NCI-H526 (cell line): ENCODE results near the gene LIPC.

ENCODE experiments used
- DNase-seq, 2 experiments: peaks; one replicate each; lab custom pipeline; 2025; lab: John Stamatoyannopoulos, UW

LIPC gene

DNA sequence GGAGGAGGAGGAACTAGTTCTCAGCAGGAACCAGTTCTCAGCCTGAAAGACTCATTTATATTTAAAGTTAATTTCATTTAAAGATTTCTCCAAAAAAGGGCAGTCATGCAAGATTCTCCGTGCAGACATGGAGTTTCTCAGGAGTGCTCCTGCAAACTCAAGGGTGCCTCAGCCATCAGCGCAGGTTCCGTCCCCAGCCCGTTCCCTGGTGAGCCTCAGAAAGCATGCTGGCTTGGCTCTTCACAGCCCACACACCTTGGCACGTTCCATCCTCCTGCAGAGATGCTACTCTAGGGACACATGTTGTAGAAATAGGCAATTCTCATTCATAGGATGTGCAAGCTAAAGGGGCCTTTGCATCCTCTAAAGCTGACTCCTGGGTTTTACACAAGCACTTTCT is 123.0 kb downstream of the LIPC start:
- no peak for DNase-seq

DNA sequence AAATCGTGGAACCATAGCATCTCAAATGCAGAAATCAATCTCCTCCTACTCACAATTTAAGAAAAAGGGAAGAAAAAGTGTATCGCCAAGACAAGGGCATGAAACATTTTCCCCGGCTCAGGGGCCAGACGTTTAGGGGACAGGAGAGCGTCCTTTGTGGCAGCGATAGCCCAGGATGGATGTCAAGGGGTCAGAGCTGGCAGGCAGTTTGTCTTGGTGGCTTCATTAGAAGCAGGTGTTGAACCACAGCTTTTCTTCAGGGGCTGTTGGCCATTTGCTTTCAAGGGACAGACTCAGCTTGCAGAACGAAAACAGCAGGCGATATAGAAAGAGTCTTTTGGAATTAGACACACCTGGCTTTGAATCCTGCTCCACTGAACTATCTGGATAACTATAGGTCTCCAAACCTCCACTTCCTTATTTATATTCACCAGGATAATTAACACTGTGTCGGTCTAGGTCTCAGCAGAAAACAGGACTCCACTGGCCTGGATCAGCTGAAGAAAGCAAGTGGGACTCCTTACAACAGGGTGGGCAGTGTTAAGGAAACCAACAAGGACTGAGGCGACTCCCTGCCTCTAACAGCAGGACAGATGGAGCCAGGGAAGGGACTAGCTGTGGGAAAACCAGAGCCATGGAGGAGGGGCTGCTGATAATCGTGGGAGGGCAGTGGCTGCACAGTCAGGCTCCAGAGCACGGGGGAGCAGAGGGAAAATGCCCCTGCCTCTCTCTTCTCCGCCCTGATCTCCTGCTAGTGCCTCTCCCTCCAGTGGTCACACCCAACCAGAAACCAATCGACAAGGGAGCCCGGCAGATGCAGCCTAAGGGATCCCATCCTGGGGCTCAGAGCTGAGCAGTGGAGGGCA is 123.6 kb downstream of the LIPC start:
- DNase-seq = peak in 1 of 2 experiments; percentile 40

DNA sequence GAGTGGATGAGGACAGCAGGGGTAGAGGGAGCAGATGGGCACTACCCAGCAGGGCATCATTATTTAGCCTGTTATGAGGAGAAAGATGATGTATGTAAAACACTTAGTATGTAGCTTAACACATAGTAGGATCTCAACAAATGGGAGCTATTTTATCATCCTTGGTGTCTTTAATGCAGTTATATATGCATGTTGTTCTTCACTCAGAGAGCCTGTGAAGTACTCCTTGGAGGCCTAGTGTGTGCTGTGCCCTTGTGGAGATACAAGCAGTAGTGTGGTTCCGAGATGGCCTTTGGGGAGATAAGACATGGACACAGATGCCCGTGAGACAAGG is 124.2 kb downstream of the LIPC start:
- no peak for DNase-seq

DNA sequence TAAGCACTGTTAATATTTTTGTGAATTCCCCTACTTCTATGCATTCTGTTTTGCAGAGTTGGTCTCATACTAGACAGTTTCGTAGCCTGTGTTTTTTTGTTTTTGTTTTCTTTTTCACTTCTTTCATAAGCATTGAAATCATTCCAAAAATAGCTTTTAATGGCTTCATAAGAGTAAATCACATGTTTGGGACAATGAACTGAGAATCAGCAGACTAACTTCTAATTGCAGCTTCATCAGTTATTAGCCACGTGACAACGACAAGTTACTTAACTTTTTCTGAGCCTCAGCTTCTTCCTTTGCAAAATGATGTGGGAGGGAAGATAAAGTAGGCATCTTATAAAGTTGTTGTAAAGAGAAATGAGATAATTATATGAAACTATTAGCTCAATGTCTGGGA is 124.8 kb downstream of the LIPC start:
- no peak for DNase-seq

DNA sequence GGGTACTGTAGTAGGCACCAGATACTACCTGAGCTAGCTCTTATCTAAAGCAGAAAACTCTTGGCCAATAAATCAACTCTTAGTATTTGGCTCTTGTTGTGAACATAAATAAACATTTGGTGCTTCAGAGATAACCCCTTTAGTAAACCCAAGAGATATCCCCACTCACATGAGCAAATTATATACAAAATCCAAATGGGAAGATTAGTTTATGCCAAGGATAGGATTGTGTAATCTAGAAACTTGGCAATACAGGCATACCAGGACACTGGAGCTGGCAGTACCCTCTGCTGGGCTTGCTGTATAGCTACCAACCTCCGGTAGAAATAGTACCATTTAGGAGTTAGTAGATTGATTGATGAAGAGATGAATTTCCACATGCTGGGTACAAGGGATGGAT is 127.0 kb downstream of the LIPC start:
- DNase-seq = no peak

DNA sequence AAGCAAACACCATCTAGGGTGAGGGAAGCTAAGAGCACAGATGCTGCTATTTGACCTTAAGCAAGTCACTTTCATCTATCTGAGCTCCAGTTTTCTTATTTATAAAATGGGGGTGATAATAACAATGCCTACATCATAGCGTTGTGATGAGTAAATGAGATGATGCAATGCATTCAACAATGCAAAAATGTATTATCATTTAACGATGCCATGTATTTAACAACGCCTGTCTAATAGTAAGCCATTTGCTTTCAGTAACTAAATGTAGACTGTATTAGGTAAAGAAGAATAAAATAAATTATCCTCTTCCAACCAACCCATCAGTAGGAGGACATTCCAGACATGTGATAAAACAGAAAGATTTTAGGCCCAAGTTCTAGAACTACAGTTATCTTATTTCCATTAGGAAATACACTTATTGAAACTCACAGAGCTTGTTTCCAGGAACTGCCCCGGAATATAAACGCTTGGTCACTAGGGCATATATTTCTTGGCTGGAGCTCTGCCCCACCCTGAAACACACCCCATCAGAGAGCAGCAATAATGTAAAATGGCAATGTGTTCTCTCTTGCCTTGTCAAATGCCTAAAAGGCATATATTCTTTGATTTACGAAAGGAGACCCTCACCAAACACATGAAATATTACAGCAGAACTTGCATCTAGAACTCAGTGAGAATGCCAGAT is 128.3 kb downstream of the LIPC start:
- no peak for DNase-seq

DNA sequence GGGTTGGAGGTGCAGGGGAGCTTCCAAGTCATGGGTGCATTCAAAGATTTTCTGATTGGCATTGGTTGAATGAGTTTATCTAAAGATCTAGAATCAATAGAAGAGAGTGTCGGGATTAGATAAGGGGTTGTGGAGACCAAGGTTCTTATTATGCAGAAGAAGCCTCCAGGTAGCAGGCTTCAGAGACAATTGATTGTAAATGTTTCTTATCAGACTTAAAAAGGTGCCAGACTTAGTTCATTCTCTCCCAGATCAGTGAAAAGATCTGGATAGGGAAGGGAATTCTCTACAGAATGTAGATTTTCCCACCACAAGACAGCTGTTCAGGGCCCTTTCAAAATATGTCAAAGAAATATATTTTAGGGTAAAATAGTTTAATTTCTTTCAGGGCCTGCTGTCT is 129.5 kb downstream of the LIPC start:
- no peak for DNase-seq

DNA sequence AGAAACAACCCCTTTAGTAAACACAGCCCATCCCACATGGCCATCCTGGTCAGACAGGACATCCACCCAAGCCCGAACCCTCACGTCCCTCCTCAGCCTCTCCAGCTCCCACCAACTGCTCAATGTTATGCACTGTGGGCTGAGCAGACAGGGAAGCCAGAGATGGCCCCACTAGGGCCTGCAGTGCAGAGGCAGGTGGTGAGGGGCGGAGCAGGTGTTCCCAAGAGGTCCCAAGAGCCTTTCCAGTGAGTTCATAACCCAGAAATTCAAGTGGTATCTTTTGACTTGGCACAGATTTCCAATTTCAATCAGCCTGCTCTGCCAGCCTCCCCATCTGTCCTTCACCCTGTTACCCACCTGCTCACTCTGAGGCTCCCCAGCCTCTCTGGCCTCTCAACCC is 130.3 kb downstream of the LIPC start:
- no peak for DNase-seq

DNA sequence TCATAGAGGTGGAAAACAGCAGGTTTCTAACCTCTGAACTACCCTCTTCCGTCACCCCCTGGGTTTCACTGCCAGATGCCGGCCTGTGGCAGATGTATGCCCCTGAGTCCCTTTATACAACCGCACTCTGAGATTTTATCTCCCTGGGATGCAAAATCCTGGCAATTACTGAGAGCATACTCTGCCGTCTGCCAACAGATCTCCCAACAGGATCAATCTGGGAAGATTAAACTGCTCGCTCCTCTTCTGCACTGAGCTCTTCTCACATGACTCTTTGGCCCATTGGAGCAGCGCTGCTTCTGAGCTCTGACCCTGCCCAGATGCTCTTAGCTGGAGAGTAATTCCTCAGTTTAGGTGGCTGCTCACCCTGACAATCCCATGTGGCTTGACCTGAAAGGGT is 133.2 kb downstream of the LIPC start:
- DNase-seq = peak; percentile 83 to 85

DNA sequence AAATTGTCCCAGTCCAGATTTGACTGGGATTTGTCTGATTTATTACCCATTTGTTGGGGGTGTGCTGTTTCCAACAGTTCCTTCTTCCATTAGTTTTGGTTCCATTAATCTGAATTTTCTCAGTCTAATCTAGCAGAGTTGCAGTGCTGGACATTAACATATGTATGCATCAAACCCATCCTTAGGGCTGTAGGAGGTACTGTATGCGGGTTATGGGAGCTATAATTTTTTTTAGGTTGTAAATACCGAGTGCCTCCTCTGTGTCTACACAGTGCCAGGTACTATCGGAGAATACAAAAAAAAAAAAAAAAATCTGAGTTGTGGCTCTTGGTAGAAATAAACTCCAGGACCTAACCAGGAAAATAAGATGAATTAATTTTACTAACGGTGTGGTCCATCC is 133.8 kb downstream of the LIPC start:
- DNase-seq = no peak

DNA sequence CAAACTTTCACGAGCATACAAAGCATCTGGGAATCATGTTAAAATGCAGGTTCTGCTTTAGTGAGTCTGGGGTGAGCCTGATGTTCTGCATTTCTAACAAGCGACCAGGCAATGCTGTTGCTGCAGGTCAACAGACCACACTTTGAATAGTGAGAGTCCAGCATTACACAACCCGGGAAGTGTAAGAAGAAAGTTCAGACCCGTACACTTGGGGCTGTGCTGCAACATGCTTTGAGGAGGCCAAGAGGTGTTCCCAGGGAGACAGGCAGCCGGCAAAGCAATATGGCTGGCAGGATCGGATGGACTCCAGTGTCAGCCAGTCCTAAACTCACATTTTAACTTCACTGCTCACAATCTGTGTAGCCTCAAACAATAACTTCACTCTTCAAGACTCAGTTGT is 134.2 kb downstream of the LIPC start:
- DNase-seq = no peak

DNA sequence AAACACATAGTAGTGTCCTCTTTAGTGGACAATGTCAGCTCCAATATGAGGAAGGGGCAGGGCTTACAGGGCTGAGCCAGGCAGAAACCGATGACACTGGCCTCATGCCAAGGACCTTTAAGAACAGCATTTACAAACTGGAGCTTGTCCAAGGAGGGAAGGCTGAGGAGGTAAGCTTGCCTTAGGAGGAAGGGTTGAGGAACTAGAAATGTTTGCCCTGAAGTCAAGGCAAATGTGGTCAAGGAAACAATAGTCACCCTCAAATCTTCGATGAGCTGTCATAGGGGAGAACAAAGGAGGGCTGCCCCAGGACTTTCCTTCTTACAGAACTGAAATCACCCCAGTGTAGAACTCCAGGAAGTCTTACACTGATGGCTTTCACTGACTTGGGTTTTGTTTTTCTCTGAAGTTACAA is 136.4 kb downstream of the LIPC start:
- no peak for DNase-seq

DNA sequence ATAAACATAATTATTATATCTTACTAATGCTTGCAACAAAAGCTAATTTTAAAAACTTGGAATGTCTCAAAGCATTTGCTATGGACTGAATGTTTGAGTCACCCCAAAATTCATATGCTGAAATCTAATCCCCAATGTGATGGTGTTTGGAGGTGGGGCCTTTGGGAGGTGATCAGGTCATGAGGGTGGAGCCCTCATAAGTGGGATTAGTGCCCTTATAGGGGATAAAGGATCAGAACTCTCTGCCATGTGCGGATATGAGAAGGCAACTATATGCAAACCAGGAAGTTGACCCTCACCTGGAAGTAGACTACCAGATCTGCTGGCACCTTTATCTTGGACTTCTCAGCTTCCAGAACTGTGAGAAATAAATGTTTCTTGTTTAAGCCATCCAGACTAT is 137.7 kb downstream of the LIPC start:
- no peak for DNase-seq

DNA sequence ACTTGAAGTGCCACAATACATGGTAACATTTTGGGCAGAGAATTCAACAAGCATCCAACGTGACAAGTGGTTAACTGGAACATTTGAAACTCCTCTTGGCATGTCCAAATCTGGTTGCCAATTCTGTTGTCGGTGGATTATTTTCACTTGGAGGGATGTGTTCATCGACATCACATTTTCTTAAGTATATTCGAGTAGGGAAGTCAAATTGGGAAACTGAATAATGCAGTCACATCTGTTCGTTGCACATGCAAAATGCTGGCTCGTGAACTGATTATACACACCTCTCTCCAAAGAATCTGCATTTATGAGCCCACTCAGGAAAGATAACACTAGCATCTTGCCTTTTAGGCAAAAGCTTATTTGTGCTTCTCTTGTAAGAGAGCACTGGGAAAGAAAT is 139.7 kb downstream of the LIPC start:
- peak in 1 of 2 experiments; percentile 23 for DNase-seq

DNA sequence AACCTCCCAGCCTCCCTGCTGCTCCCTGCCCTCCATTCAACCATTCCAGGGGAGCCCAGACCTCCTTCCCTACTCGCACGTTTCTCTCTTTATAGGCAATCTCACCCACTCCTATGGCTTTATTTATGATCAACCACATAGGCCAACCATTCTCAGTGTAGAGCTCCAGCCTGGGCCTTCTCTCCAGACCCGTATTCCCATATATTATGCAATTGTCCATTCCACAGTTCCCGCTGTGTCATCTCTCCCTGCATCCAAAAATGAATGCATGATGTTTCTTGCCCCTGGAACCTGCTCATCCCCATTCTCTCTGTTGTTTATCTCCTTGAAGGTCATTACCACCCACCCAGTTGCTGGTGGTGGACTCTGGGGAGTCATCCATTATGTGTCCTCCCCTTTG is 140.7 kb downstream of the LIPC start:
- DNase-seq = no peak

DNA sequence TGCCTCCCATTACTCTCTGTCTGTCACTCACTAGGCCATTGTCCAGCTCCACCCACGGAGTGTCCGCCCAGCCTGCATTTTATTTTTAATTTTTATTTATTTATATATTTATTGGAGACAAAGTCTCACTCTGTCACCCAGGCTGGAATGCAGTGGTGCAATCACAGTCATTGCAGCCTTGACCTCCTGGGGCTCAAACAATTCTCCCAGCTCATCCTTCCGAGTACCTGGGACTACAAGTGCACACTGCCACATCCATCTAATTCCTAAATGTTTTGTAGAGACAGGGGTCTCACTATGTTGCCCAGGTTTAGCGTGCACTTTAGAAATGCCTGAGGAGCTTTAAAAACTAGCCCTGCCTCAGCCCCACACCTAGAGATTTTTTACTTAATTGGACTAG is 141.5 kb downstream of the LIPC start:
- DNase-seq = no peak

DNA sequence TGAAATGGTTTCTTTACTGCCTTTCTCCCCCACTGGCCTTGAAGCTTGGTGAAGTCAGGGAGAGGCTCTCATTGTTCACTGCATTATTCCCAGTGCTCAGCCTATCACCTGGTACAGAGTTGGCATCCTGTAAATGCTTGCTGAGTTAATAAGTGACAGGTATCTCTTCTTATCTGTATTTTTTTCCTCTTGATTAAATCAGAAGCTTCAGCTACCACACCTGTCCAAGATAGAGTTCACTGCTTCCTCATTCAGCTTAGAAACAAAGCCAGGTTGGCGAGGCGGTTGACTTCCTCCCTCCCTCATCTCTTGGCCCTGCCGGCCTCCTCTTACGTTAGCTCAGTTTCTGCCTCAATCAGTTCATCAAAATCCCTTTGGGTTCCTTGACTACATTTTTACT is 142.8 kb downstream of the LIPC start:
- DNase-seq = peak; percentile 11 to 25

DNA sequence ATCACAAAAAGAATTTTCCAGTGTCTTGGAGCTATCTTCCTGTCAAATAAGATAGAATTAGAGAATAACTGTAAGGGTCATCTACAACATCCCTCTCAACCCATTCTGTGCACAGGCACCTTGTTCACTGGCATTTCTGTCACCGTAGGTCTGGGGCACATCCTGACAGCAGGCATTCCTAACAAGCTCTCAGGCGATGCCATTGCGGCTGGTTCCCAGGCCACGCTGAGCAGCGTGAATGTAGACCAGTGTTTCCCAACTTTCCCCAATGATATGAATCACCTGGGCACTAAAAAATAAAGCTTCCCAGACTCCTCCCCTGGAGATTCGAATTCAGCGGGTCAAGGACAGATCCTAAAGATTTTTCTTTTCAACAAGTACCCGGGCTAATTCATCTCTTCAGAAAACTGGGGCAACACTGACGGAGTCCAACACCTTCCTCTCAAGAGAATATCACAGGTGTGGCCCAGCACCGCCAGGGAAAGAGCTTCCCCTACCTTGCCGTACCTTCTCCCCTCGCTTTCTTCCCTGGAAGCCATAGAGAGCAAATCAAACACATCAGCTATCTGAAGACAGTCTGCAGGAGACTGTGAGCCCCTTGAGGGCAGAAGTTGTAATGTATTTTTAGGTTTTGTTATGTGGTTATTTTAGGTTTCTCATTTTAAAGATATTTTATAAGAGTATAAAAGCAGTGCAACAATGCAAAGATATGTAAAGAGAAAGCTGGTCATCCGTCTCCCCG is 143.4 kb downstream of the LIPC start:
- DNase-seq = no peak

DNA sequence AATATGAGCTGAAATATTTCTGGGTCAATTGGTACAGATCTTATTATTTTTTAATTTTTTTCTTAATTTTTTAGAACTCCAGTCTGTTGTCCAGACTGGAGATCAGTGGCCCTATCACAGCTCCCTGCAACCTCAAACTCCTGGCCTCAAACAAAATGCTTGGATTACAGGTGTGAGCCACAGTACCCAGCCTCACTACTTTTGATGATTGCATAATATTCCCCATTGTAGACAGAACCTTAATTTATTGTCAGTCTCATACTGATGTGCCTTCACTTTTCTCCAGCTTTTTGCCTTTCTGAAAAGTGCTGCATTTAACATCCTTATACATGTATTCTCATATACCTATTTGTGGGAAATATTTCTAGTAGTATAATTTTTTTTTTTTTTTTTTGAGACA is 144.9 kb downstream of the LIPC start:
- DNase-seq = no peak

DNA sequence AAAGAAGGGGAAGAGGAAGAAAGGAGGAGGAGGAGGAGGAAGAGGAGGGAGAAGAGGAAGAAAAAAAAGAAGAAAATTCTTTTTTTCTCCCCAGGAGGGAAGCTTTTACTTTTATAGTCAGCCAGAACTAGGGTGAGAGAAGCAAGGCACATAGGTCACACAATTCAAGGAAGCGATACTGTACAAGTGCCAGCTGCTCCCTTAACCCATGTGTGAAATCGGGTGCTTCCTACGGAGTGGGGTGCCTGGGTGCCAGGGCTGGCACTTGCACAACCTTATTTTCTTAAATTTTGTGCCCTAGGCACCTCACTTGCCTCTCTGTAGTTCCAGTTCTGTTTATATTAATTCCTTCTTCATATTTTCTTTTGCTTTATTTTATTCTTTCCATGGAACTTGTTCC is 150.4 kb downstream of the LIPC start:
- no peak for DNase-seq

DNA sequence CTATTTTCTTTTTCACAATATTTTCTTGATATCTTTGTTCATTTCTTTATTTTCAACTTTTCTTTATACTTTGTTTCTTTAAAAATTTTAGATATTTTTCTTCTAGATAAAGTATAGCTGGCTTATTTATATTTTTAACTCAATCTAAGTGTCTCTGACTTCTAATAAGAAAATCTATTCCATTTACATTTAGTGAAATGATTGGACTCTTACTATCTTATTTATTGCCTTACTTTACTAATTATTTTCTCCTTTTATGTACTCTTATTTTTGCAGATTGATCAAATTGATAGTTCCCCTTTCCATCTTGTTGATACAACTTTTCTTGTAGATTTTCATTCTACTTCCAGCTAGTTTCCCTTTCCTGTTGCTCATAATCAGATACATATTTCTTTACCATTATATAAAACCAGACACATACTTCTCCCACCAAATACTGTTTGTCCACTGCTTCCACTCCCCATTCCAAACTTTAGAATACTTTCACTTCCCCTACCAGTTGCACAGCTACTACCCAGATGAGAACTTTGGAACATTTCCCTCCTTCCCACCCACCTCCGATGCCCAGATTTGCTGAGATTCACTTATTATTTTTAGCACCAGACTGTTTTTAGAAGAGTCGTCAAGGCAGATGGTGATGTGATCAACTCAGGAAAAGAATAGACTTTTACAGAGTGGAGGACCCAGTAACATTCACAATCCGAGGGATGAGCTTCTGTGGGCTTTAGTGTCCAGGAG is 151.5 kb downstream of the LIPC start:
- no peak for DNase-seq

DNA sequence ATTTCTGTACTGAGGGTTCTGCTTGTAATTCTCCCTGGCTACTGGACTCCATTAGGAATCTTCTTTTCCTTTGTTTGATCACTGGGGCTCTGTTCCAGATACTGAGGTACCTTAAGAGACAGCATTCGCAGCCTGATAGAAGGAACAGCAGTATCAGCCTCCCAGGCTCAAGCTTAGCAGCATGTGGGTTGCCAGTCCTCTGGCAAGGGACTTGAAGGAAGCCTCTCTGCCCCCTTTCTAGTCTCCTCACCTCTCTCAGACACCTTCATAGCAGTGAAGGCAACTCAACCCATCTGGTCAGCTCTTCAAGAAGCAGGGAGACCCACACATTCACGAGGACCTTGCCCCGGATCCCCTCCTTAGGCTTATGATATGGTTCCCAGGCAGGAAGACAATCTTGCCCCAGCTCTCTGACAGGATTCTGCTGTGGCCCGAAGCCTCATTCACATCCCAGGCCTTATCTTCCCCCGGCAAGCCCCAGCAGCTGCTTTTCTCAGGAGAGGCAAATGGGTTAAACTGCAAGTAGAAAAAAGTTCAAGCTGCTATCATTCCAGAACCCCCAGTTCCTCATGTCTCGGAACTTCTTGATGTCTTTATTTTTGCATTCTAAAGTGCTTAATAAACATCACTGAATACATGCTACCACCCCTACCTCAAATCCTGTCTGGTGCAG is 153.1 kb downstream of the LIPC start:
- DNase-seq = no peak
